Lower leg skin (tissue), 3 donors: ENCODE results near the gene CXCL9.

Experiments
- CTCF ChIP-seq, 3 donors: fragments of 450-650 bp; IDR thresholded peaks; one replicate each; pipeline ENCODE4 v1.5.1; 2016; ENCODE audit warnings: antibody characterized with exemption in 3 of 3, mild to moderate bottlenecking in 3 of 3, moderate library complexity in 2 of 3
- POLR2A ChIP-seq, 2 donors: fragments of 450-650 bp; IDR thresholded peaks; one replicate each; pipeline ENCODE4 v1.6.1; 2016 to 2017; ENCODE audit warnings: antibody characterized with exemption in 2 of 2, mild to moderate bottlenecking in 1 of 2, moderate library complexity in 1 of 2

DNA sequence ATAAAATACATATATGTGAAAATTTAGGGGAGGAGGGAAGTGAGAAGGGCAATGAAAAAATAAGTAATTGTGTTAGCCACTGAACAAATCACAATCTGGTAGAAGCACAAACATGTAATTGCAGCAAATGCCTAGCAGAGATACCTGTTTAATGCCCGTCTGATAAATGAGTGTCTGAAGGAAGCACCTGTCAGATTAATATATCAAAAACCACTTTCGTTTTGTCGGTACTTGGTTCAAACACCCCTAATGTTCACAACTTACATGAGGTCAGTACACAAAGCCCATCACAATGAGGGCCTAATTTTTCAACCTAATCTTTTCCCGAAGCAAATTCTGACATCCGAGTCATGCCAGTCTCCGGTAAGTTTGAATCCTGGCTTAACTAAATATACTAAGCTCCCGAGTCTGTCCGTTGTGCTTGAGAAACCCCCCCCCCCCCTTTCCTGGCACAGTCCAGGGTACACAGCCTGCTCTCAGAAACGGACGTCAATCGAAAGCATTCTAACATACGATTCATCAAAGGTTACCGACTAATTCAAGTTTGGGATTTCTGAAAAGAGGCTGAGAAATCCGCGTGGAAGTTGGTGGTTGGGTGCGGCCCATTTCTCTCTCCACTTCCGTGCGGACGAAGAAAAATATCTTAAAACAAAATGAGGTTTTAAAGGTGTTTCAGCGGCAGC is 17.3 kb downstream of the CXCL9 start:
- TF ChIP-seq CTCF (IDR thresholded peaks at IDR 0.05) (no peak), POLR2A (IDR thresholded peaks at IDR 0.05) (no peak)
